Lung (tissue), 12 donors: ENCODE data around the gene ZNF787. TPM values are rescaled to one million over a fixed set of nuclear protein-coding genes. Genes with fewer than 3 reads are reported as not detected.

Source experiments
- ATAC-seq: fragments of 200-7000 bp; cut with Tn5 transposase; one replicate; pipeline ENCODE4 v1.9.1; 2020; ENCODE audit warnings: moderate number of reproducible peaks; ENCODE audit not compliant: insufficient read depth, low FRiP score
- DNase-seq, 3 donors: peaks; one replicate each; pipeline ENCODE4 v3.0.0-alpha.2; 2013 to 2017
- H3K27ac ChIP-seq, 2 donors: one replicate each; pipeline ENCODE4 v1.5.1; 2013; ENCODE audit warnings: mild to moderate bottlenecking in 2 of 2, moderate library complexity in 2 of 2, control low read depth in 1 of 2, inconsistent platforms in 1 of 2, low read depth in 1 of 2, low read length in 1 of 2
- H3K27me3 ChIP-seq, 3 donors: one replicate each; pipeline ENCODE4 v1.5.1; 2013; ENCODE audit warnings: low read length in 2 of 3; ENCODE audit not compliant: control insufficient read depth in 3 of 3, insufficient read depth in 3 of 3
- H3K36me3 ChIP-seq, 4 donors: one replicate each; pipeline ENCODE4 v1.5.1; 2013; ENCODE audit warnings: low read length in 4 of 4, mild to moderate bottlenecking in 1 of 4, moderate library complexity in 1 of 4; ENCODE audit not compliant: control insufficient read depth in 4 of 4, insufficient read depth in 4 of 4
- H3K4me1 ChIP-seq, 5 donors: one replicate each; pipeline ENCODE4 v1.5.1; 2013; ENCODE audit warnings: low read length in 5 of 5, mild to moderate bottlenecking in 2 of 5, moderate library complexity in 1 of 5; ENCODE audit not compliant: control insufficient read depth in 5 of 5, insufficient read depth in 5 of 5
- H3K4me3 ChIP-seq: one replicate; pipeline ENCODE4 v1.5.1; 2013; ENCODE audit warnings: mild to moderate bottlenecking, control low read depth, moderate library complexity
- H3K9ac ChIP-seq, 2 donors: one replicate each; pipeline ENCODE4 v1.5.1; 2013; ENCODE audit warnings: low read length in 2 of 2, control low read depth in 1 of 2; ENCODE audit not compliant: insufficient read depth in 1 of 2
- H3K9me3 ChIP-seq, 4 donors: one replicate each; pipeline ENCODE4 v1.5.1; 2013; ENCODE audit warnings: low read length in 3 of 4, mild to moderate bottlenecking in 1 of 4, moderate library complexity in 1 of 4; ENCODE audit not compliant: control insufficient read depth in 4 of 4, insufficient read depth in 3 of 4
- CTCF ChIP-seq: IDR thresholded peaks from 2 replicates; pipeline ENCODE4 v1.5.1; 2012; ENCODE audit warnings: mild to moderate bottlenecking; ENCODE audit errors: control extremely low read depth, extremely low read depth
- WGBS, 2 donors: extraction: QIAGEN DNeasy Blood & Tissue Kit; methylation state at CpG; one replicate each; pipeline ENCODE4 v1.1.7; 2013; 5-methylcytosine and 5-hydroxymethylcytosine counted together
- polyA plus RNA-seq, 2 donors: library from polyadenylated mRNA; stranded (reverse); fragments of 200-250 nt; gene quantifications; one replicate each; pipeline ENCODE4 v1.2.1, GENCODE V29; 2013
- total RNA-seq, 2 donors: library from RNA; depleted of rRNA in 1 of 2; stranded (reverse); fragments of >200 nt in 1 of 2; gene quantifications; one replicate each; pipeline ENCODE4 v1.2.1, GENCODE V29; 2014 to 2021
- donor health status: control.
- donor health status: control.
- donor health status: Bipolar disorder and iron deficiency.
- donor health status: healthy.
- donor health status: DM: yes; HTN: yes; CAD: no.

Gene ZNF787
- total and polyA plus RNA-seq, 4 donors = 27.5 to 44.7 (median 32.2) TPM

- Histone ChIP-seq H3K36me3 (peaks cover 0 to 19% (median 4%) of the 10 kb centered on the region in 4 donors), H3K9me3 (peaks cover 0 to 3% (median 0%) of the 10 kb centered on the region in 4 donors), H3K4me3 (no peak overlapping the region), H3K9ac (no peak overlapping the region), H3K27me3 (no peaks in the 10 kb centered on the region), H3K4me1 (peaks cover 0 to 18% (median 14%) of the 10 kb centered on the region in 5 donors), H3K27ac (peak overlapping the region in 1 of 2 donors; percentile 1)
- no peak for DNase-seq
- 24 to 54% methylated on average over 6 of the region's 6 CpGs for WGBS, 2 donors
- ATAC-seq = no peak
- TF ChIP-seq CTCF = no peak
Measured at GRCh38 chr19:56144376-56144775, 23.3 kb upstream of the ZNF787 start.

DNA sequence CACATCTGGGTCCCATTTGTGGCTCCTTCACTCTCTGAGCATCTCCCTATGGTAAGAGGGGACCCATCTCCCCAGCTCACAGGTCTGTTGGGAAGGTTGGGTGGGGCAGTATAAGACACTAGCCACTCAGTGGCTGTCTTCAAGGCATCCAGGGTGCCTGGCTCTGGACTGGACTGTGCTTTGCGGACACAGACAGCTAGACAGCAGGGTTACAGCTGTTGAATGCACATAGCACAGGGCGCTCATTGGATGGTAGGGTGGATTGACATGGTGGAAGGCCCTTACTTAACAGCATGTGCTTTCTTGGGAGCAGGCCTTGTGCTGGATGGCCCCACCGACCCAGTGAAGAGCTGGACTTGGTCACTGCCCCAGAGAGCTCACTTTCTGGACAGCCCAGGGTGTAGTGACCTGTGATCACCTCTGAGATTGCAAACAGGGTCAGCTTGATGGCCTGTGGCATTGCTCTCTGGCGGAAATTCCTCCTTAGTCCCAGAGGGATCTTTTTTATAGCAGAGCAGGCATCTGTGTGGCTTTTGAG lies 21.9 kb upstream of the ZNF787 start:
- Histone ChIP-seq H3K36me3 (peaks cover 0 to 12% (median 0%) of the 10 kb centered on the region in 4 donors), H3K9ac (peak overlapping the region in 1 of 2 donors; percentile 38), H3K27ac (peak overlapping the region in 1 of 2 donors; percentile 67), H3K27me3 (no peaks in the 10 kb centered on the region), H3K4me3 (no peak overlapping the region), H3K4me1 (peaks cover 0 to 18% (median 14%) of the 10 kb centered on the region in 5 donors), H3K9me3 (peaks cover 0 to 3% (median 0%) of the 10 kb centered on the region in 4 donors)
- no peak for DNase-seq
- 83 to 89% methylated on average over 4 of the region's 4 CpGs for WGBS, 2 donors
- no peak for ATAC-seq
- TF ChIP-seq CTCF = no peak

DNA sequence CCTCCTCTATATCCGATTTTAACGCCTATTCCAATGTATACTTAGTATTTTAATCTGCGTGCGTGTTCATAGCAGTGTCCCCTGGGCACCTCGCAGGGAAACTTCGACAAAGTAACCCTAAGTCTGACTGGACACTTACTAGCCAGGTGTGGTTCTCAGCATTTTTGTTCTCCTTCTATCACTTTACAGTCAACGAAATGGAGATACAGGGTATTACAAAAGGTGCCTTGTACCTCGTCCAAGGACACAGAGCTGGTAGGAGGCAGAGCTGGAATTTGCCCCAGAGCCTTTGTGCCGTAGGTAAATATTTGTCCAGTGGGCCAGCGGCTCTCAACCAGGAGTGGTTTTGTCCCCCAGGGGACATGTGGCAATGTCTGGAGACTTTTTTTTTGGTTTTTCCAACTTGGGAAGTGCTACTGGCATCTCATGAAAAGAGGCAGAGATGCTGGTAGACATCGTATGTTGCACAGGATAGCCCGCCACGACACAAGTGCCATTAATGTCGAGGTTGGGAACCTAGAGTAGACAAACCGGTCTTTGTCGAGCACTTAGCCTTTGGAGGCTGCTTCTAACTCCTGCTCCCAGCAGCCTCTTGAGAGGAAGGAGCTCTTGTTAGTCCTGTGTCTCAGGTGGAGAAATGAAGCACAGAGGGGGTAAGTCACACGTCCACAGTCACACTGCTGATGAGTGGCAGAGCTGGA lies 21.1 kb upstream of the ZNF787 start:
- Histone ChIP-seq H3K9me3 (peaks cover 0 to 1% (median 0%) of the 10 kb centered on the region in 4 donors), H3K4me1 (peaks cover 0 to 20% (median 14%) of the 10 kb centered on the region in 5 donors), H3K4me3 (no peak overlapping the region), H3K36me3 (peaks cover 0 to 5% (median 0%) of the 10 kb centered on the region in 4 donors), H3K27ac (peak overlapping the region in 1 of 2 donors; percentile 67), H3K9ac (peak overlapping the region in 1 of 2 donors; percentile 34), H3K27me3 (no peaks in the 10 kb centered on the region)
- WGBS, 2 donors = 58 to 74% methylated on average over 17 of the region's 17 CpGs
- DNase-seq (peak; percentile 70 to 87 (median 79)), ATAC-seq (no peak)
- no peak for TF ChIP-seq CTCF
